GM21515 (cell line): ENCODE data around the gene HECW1.
A peak's percentile ranks its signal among the peaks of the same experiment; 100 is the strongest.
"Not testable (repeated sequence)": the region's sequence is repeated elsewhere in the genome, so short reads cannot be mapped to it uniquely, and the experiment has no call there.

ENCODE experiments used
- ATAC-seq: cut with Tn5 transposase; IDR thresholded peaks from one replicate; pipeline ENCODE4 v1.9.1; 2021; ENCODE audit not compliant: unreplicated experiment

The HECW1 gene

GRCh38 chr7:43590862-43591557 lies 478.6 kb downstream of the HECW1 start:
- peak; percentile 69 for ATAC-seq

- no peak for ATAC-seq
These were observed 479.2 kb downstream of the HECW1 start for GRCh38 chr7:43591558-43592180.

GRCh38 chr7:43592326-43592725 lies 479.9 kb downstream of the HECW1 start:
- ATAC-seq = no peak

GRCh38 chr7:43593010-43593409 lies 480.6 kb downstream of the HECW1 start:
- ATAC-seq = no peak

GRCh38 chr7:43594020-43594419 lies 481.6 kb downstream of the HECW1 start:
- no peak for ATAC-seq

GRCh38 chr7:43596426-43596825 lies 484.0 kb downstream of the HECW1 start:
- ATAC-seq = not testable (repeated sequence)

GRCh38 chr7:43600056-43600455 lies 487.6 kb downstream of the HECW1 start:
- ATAC-seq = no peak

- ATAC-seq = no peak
These were observed 489.8 kb downstream of the HECW1 start for GRCh38 chr7:43602256-43602655.

GRCh38 chr7:43604251-43604650 lies 491.8 kb downstream of the HECW1 start:
- ATAC-seq = no peak

- ATAC-seq = no peak
These were observed 496.6 kb downstream of the HECW1 start for GRCh38 chr7:43609097-43609496.

- ATAC-seq = no peak
These were observed 499.7 kb downstream of the HECW1 start for GRCh38 chr7:43612128-43612527.

- ATAC-seq = peak; percentile 48
These were observed 500.4 kb downstream of the HECW1 start for GRCh38 chr7:43612599-43613589.
